DND-41 (cell line): ENCODE measurements around the gene PROK2.

Experiments used
- CTCF ChIP-seq: IDR thresholded peaks from 2 replicates; pipeline ENCODE4 v1.5.1; 2012; ENCODE audit warnings: borderline replicate concordance, low read length, moderate library complexity, mild to moderate bottlenecking; ENCODE audit not compliant: poor library complexity, severe bottlenecking; ENCODE audit errors: extremely low read depth
- EZH2 ChIP-seq: IDR thresholded peaks from 3 replicates; pipeline ENCODE4 v1.6.1; 2012; ENCODE audit warnings: borderline replicate concordance, low read depth, mild to moderate bottlenecking, moderate library complexity, low read length, inconsistent platforms; ENCODE audit not compliant: severe bottlenecking

- TF ChIP-seq CTCF (no peak), EZH2 (no peak)
Observed at GRCh38 chr3:71758091-71758490, 26.9 kb downstream of the PROK2 start.
